Middle frontal gyrus (tissue), 1 donor: ENCODE data around the gene GPRIN1.
"Not testable (repeated sequence)": the region's sequence is repeated elsewhere in the genome, so short reads cannot be mapped to it uniquely, and the experiment has no call there.

Source experiments
- DNase-seq: peaks from one replicate; pipeline ENCODE4 v3.0.0-alpha.2; 2015; ENCODE audit warnings: low spot score; ENCODE audit errors: extremely low spot score

The GPRIN1 gene

GRCh38 chr5:176625512-176625911 lies 15.6 kb upstream of the GPRIN1 start:
- DNase-seq, result no peak

GRCh38 chr5:176624938-176625337 lies 15.0 kb upstream of the GPRIN1 start:
- DNase-seq, result no peak

DNA sequence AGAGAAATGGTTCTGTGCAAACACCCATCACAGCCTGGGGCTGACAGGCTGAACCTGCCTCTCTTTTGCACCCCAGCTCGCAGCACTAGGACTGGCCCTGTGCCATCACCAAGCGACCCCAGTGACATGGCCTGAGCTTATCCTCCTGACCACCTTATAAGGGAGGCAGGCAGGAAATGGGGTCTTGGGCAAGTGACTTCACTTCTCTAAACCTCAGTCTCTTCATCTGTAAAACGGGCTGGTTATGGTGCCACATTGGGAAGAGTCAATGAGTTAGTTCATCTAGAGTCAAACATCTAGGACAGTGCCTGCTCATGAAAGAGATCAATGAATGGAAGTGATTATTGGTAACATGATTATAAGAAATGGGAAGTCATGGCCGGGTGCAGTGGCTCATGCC lies 14.2 kb upstream of the GPRIN1 start:
- DNase-seq, result no peak

GRCh38 chr5:176621661-176622079 lies 11.7 kb upstream of the GPRIN1 start:
- no peak for DNase-seq

DNA sequence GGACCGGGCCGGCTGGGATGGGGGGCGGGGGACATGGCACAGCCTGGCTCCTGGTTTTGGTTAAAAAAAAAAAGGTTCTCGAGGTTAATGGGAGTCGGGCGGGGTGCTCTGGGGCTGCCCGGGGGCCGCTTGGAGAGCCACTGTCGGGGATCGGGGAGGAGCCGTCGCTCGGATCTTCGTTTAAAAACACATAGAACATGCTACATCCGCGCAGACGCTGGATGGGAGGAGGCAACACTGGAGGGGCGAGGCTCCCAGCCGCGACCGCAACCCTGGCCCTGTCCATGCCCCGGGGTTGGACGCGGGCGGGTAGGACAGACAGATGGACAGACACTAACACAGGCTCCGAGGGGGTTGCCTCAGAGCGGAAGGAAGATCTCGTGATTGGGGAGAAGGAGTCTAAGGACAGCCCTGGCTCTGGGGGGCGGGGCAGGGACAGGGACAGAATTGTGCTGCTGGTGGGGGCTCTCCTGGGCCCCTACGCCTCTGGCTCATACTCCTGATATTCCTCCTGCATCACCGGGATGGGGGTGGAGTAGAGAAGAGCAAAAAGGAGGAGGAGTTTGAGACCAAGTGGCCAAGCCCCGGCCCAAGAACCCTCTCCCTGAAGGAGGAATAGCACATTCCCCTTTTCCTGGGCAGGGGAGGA lies 10.5 kb upstream of the GPRIN1 start:
- no peak for DNase-seq

- DNase-seq, result no peak
Measured at GRCh38 chr5:176619569-176620332, 9.8 kb upstream of the GPRIN1 start.

DNA sequence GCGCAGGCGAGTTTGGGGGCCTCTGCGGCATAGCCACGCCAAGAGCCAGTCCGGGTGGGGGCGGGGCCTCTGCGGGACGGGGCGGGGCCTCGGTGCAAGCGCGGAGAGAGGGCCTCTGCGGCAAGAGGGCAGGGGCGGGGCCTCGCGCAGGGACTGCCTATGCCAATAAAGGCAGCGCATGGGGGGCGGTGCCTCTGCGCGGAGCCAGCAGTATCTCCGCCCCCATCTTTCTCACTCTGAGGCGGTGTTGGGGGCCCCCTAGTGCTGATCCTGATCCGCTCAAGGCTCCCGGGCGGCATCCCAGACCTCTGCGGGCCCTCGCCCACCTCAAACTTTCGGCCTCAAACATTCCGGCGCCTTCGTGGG lies 9.2 kb upstream of the GPRIN1 start:
- DNase-seq, result no peak

GRCh38 chr5:176618783-176619182 lies 8.8 kb upstream of the GPRIN1 start:
- DNase-seq, result no peak

- DNase-seq, result no peak
Measured at GRCh38 chr5:176616511-176616910, 6.6 kb upstream of the GPRIN1 start.

DNA sequence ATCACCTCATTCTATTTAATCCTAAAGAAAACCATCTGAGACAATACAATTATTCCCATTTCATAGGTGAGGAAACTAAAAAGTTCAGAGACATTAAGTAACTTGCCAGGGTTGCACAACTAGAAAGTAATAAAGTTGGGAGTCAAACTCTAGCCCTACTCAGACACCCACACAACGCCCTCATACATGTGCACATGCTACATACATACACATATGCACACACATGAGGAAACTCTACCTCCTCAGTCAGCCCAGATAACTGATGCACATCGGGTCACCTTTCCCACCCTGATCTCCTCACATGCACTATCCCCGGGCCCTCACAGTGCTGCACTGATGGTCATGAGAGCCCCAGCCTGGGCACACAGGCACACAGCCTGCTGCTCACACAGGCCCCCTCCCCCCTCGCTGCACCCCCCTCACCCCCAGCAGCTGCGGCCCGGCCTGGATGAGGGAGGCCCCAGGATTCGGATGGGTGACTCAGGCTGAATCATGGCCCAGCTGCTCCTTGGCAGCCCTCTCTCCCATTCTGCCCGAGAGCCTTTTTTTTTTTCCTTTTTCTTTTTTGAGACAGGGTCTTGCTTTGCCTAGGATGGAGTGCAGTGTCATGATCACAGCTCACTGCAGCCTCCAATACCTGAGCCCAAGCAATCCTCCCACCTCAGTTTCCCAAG lies 5.0 kb upstream of the GPRIN1 start:
- DNase-seq, result no peak

- no peak for DNase-seq
Measured at GRCh38 chr5:176612855-176613254, 2.9 kb upstream of the GPRIN1 start.

- no peak for DNase-seq
Measured at GRCh38 chr5:176612008-176612407, 2.1 kb upstream of the GPRIN1 start.

GRCh38 chr5:176611435-176611834 lies 1.5 kb upstream of the GPRIN1 start:
- DNase-seq, result no peak

- no peak for DNase-seq
Measured at GRCh38 chr5:176610435-176610773, 448 bp upstream of the GPRIN1 start.

- no peak for DNase-seq
Measured at GRCh38 chr5:176608937-176609723, 826 bp downstream of the GPRIN1 start.

- DNase-seq, result no peak
Measured at GRCh38 chr5:176608142-176608705, 1.7 kb downstream of the GPRIN1 start.

GRCh38 chr5:176606875-176607274 lies 3.1 kb downstream of the GPRIN1 start:
- no peak for DNase-seq

- DNase-seq, result no peak
Measured at GRCh38 chr5:176606032-176606431, 3.9 kb downstream of the GPRIN1 start.

- no peak for DNase-seq
Measured at GRCh38 chr5:176603091-176603490, 6.9 kb downstream of the GPRIN1 start.

- DNase-seq, result no peak
Measured at GRCh38 chr5:176601901-176602482, 8.0 kb downstream of the GPRIN1 start.

GRCh38 chr5:176599749-176600430 lies 10.1 kb downstream of the GPRIN1 start:
- not testable (repeated sequence) for DNase-seq
